SKM-1 (cell line): ENCODE results near the gene CMTM5.
"Not testable (repeated sequence)": the region's sequence is repeated elsewhere in the genome, so short reads cannot be mapped to it uniquely, and the experiment has no call there.

ENCODE experiments used
- DNase-seq: peaks from one replicate; lab custom pipeline; 2025; ENCODE audit not compliant: unreplicated experiment; lab: John Stamatoyannopoulos, UW

The CMTM5 gene

GRCh38 chr14:23396126-23396525 is 19.3 kb downstream of the CMTM5 start:
- no peak for DNase-seq

GRCh38 chr14:23396781-23397407 is 20.0 kb downstream of the CMTM5 start:
- no peak for DNase-seq

GRCh38 chr14:23398348-23398747 is 21.5 kb downstream of the CMTM5 start:
- DNase-seq, result no peak

GRCh38 chr14:23399136-23399535 is 22.3 kb downstream of the CMTM5 start:
- no peak for DNase-seq

GRCh38 chr14:23399591-23399990 is 22.7 kb downstream of the CMTM5 start:
- no peak for DNase-seq

GRCh38 chr14:23400496-23401149 is 23.8 kb downstream of the CMTM5 start:
- not testable (repeated sequence) for DNase-seq

GRCh38 chr14:23401291-23401690 is 24.4 kb downstream of the CMTM5 start:
- no peak for DNase-seq

- DNase-seq, result no peak
These were observed 25.7 kb downstream of the CMTM5 start for GRCh38 chr14:23402296-23403138.

- no peak for DNase-seq
These were observed 26.2 kb downstream of the CMTM5 start for GRCh38 chr14:23403139-23403438.

- DNase-seq, result no peak
These were observed 27.1 kb downstream of the CMTM5 start for GRCh38 chr14:23403908-23404307.

GRCh38 chr14:23404331-23404900 is 27.6 kb downstream of the CMTM5 start:
- no peak for DNase-seq

- DNase-seq, result no peak
These were observed 28.2 kb downstream of the CMTM5 start for GRCh38 chr14:23405096-23405495.

GRCh38 chr14:23405516-23406025 is 28.7 kb downstream of the CMTM5 start:
- no peak for DNase-seq

- DNase-seq, result no peak
These were observed 29.4 kb downstream of the CMTM5 start for GRCh38 chr14:23406244-23406643.

- no peak for DNase-seq
These were observed 30.0 kb downstream of the CMTM5 start for GRCh38 chr14:23406725-23407355.

- DNase-seq, result no peak
These were observed 30.9 kb downstream of the CMTM5 start, which contains the start of gene MYH6 for GRCh38 chr14:23407516-23408306. MYH6 (minus strand) TSS chr14:23408273; CDS start chr14:23407223, 1,050 bp downstream.

GRCh38 chr14:23408307-23408630 is 31.4 kb downstream of the CMTM5 start:
- no peak for DNase-seq

GRCh38 chr14:23409475-23409874 is 32.6 kb downstream of the CMTM5 start:
- DNase-seq, result no peak

GRCh38 chr14:23409966-23410635 is 33.3 kb downstream of the CMTM5 start:
- no peak for DNase-seq
